NT2/D1 (cell line): ENCODE results near the gene IFNA5.

Experiments
- DNase-seq: peaks from one replicate; pipeline ENCODE4 v3.0.0-alpha.2; 2011; ENCODE audit warnings: low read depth, low spot score
- H3K27me3 ChIP-seq: 2 replicates; pipeline ENCODE4 v1.6.0; 2011; ENCODE audit warnings: mild to moderate bottlenecking; ENCODE audit not compliant: insufficient read length, insufficient read depth
- H3K36me3 ChIP-seq: 2 replicates; pipeline ENCODE4 v1.6.1; 2011; ENCODE audit warnings: mild to moderate bottlenecking, low read length, mixed read lengths; ENCODE audit not compliant: insufficient read depth, insufficient read length
- H3K4me1 ChIP-seq: 2 replicates; pipeline ENCODE4 v1.5.1; 2011; ENCODE audit not compliant: insufficient read depth, insufficient read length
- H3K4me3 ChIP-seq: 2 replicates; pipeline ENCODE4 v1.5.1; 2011; ENCODE audit warnings: low read depth; ENCODE audit not compliant: insufficient read length
- H3K9ac ChIP-seq: 2 replicates; pipeline ENCODE4 v1.6.0; 2011; ENCODE audit warnings: low read depth; ENCODE audit not compliant: insufficient read length
- H3K9me3 ChIP-seq: 2 replicates; pipeline ENCODE4 v1.5.1; 2011; ENCODE audit warnings: mild to moderate bottlenecking, low read length; ENCODE audit not compliant: insufficient read depth
- SUZ12 ChIP-seq: IDR thresholded peaks from 2 replicates; pipeline ENCODE4 v1.6.1; 2011; ENCODE audit not compliant: insufficient read length, insufficient read depth; ENCODE audit errors: extremely low read depth
- YY1 ChIP-seq: IDR thresholded peaks from 2 replicates; pipeline ENCODE4 v1.6.1; 2011; ENCODE audit not compliant: insufficient read length, insufficient read depth
- ZNF274 ChIP-seq: IDR thresholded peaks from 2 replicates; pipeline ENCODE4 v1.6.1; 2011; ENCODE audit warnings: mild to moderate bottlenecking, low read depth, low read length

Gene IFNA5

GRCh38 chr9:21316860-21317259, 11.7 kb upstream of the IFNA5 start:
- H3K4me3 ChIP-seq: no peak overlapping the region
- H3K4me1 ChIP-seq: no peaks in the 10 kb centered on the region
- peaks cover under 1% of the 10 kb centered on the region for H3K36me3 ChIP-seq
- no peak for DNase-seq
- H3K9me3 ChIP-seq: no peaks in the 10 kb centered on the region; the same call in 1 of the 2 replicates
- no peaks in the 10 kb centered on the region for H3K27me3 ChIP-seq
- TF ChIP-seq YY1 (no peak), SUZ12 (no peak), ZNF274 (no peak)
- no peak overlapping the region for H3K9ac ChIP-seq

- no peak overlapping the region for H3K4me3 ChIP-seq
- no peaks in the 10 kb centered on the region for H3K36me3 ChIP-seq
- TF ChIP-seq ZNF274 (no peak), YY1 (no peak), SUZ12 (no peak)
- no peak for DNase-seq
- no peaks in the 10 kb centered on the region; the same call in 1 of the 2 replicates for H3K9me3 ChIP-seq
- H3K27me3 ChIP-seq: no peaks in the 10 kb centered on the region
- no peak overlapping the region for H3K9ac ChIP-seq
- no peaks in the 10 kb centered on the region for H3K4me1 ChIP-seq
Observed at GRCh38 chr9:21316032-21316842, 11.1 kb upstream of the IFNA5 start.

- no peak for DNase-seq
- Histone ChIP-seq H3K4me3 (no peak overlapping the region), H3K4me1 (no peaks in the 10 kb centered on the region), H3K27me3 (no peaks in the 10 kb centered on the region), H3K9ac (no peak overlapping the region), H3K36me3 (no peaks in the 10 kb centered on the region), H3K9me3 (no peaks in the 10 kb centered on the region; the same call in none of the 2 replicates)
- TF ChIP-seq ZNF274 (no peak), YY1 (no peak), SUZ12 (no peak)
Observed at GRCh38 chr9:21314152-21314551, 9.0 kb upstream of the IFNA5 start.

- TF ChIP-seq ZNF274 (no peak), YY1 (no peak), SUZ12 (no peak)
- H3K9ac ChIP-seq: no peak overlapping the region
- no peak overlapping the region for H3K4me3 ChIP-seq
- H3K36me3 ChIP-seq: no peaks in the 10 kb centered on the region
- H3K9me3 ChIP-seq: no peaks in the 10 kb centered on the region; the same call in none of the 2 replicates
- DNase-seq: no peak
- no peaks in the 10 kb centered on the region for H3K27me3 ChIP-seq
- H3K4me1 ChIP-seq: no peaks in the 10 kb centered on the region
Observed at GRCh38 chr9:21311889-21312288, 6.8 kb upstream of the IFNA5 start.

- no peak for TF ChIP-seq SUZ12
- no peak for TF ChIP-seq YY1
- no peak for TF ChIP-seq ZNF274
- no peaks in the 10 kb centered on the region for H3K4me1 ChIP-seq
- H3K9me3 ChIP-seq: no peaks in the 10 kb centered on the region
Observed at GRCh38 chr9:21295992-21296391, 9.1 kb downstream of the IFNA5 start.

GRCh38 chr9:21294904-21295538, 10.1 kb downstream of the IFNA5 start:
- no peaks in the 10 kb centered on the region for H3K36me3 ChIP-seq
- TF ChIP-seq ZNF274 (no peak), YY1 (no peak), SUZ12 (no peak)
- no peaks in the 10 kb centered on the region for H3K9me3 ChIP-seq
- H3K4me3 ChIP-seq: no peak overlapping the region
- H3K27me3 ChIP-seq: no peaks in the 10 kb centered on the region
- no peaks in the 10 kb centered on the region for H3K4me1 ChIP-seq
- DNase-seq: no peak
- no peak overlapping the region for H3K9ac ChIP-seq

More at GRCh38 chr9:21295992-21296391, 9.1 kb downstream of the IFNA5 start:
- H3K27me3 ChIP-seq: no peaks in the 10 kb centered on the region
- no peak for DNase-seq
- H3K4me3 ChIP-seq: no peak overlapping the region
- H3K9ac ChIP-seq: no peak overlapping the region
- no peaks in the 10 kb centered on the region for H3K36me3 ChIP-seq

- H3K9me3 ChIP-seq: no peaks in the 10 kb centered on the region
- H3K4me1 ChIP-seq: no peaks in the 10 kb centered on the region
- no peak overlapping the region for H3K4me3 ChIP-seq
- DNase-seq: no peak
- no peaks in the 10 kb centered on the region for H3K36me3 ChIP-seq
- no peaks in the 10 kb centered on the region for H3K27me3 ChIP-seq
- no peak for TF ChIP-seq ZNF274
- no peak overlapping the region for H3K9ac ChIP-seq
Observed at GRCh38 chr9:21294364-21294774, 10.7 kb downstream of the IFNA5 start.
